GM23338 (cell line): ENCODE results near the gene CDC45.

Source experiments
- ZNF114 ChIP-seq: fragments of 250-450 bp; sonication (Bioruptor Pico); IDR thresholded peaks from 2 replicates; pipeline ENCODE4 v1.5.0; 2020; ENCODE audit warnings: mild to moderate bottlenecking, moderate library complexity
- ZNF331 ChIP-seq: fragments of 250-450 bp; sonication (Bioruptor Pico); IDR thresholded peaks from 2 replicates; pipeline ENCODE4 v1.5.0; 2020; ENCODE audit warnings: low read depth, mild to moderate bottlenecking, moderate library complexity

DNA sequence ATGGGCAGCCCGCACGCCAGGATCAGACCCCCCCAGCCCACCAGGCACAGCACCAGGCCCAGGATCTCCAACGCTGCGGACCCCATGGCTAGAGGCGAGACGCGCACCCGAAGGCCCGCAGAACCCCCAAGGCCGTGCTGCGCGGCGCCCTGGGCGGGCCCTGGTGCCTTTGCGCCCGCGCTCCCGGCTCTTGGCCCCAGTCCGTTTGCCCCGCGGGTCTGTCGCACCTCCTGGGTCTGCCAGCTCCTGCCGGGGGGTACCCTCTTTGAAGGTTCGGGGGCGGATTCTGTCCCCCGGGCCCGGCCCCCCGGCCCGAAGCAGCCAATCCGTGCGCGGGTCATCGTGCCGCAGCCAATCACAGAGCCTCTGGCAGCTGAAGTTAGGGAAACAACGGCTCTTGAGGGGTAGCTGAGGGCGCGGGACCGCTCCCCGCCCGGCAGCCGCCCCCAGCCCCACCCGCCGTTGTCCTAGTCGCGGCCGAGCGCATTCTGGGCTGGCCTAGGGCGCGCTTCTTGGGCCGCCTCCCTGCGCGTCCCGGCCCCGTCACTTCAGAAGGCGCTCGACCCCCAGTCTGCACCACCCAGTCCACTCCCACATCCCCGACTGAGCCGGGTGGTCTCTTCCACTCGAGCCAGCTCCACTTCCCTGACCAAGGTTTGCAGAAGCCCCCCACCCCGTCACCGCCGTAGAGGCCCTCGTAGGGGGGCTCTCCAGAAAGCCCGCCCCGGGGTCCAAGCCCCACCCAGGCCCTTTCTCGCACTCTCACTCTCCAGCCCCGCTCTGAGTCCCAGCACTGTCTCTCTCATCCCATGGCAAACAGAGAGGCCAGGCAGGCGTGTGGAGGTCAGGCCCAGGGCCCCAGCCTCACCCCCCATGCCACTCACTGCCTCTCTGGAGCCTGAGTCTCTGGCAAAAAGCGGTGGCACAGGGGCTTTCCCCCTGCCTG, 44.7 kb downstream of the CDC45 start, which contains the start of gene CLDN5:
- no peak for TF ChIP-seq ZNF114 (CRISPR knock-in tag)
- TF ChIP-seq ZNF331 = no peak
